T-cell (primary cell): ENCODE results near the gene CMTM7. TPM values are rescaled to one million over a fixed set of nuclear protein-coding genes. Genes with fewer than 3 reads are reported as not detected.

ENCODE experiments used
- total RNA-seq, 35 experiments: library from RNA in 6 of 35; stranded (reverse) in 6 of 35; fragments of 120-200 nt in 1 of 35; gene quantifications; one replicate each; pipeline versions ENCODE4 v1.2.1 to v1.2.4 and lab custom pipeline; 2013 to 2026

Gene CMTM7
- total RNA-seq, 5 donors from 2014 or later (not counting 1 experiment from before 2014, with no cell fraction given): 40.7 to 56.7 (median 47.8) TPM

Other genes starting within 250 kb of the CMTM7 start
- gene CMTM8, start 153.2 kb upstream of the CMTM7 start, total RNA-seq: 10 to 100 TPM in 3 of 5 donors, 1 to 10 TPM in 2; 5.2 to 12.2 (median 10.3) TPM
- 10 to 100 TPM; 34.8 to 47.6 (median 40.4) TPM for gene CMTM6, start 111.0 kb downstream of the CMTM7 start, total RNA-seq
- 10 to 100 TPM; 24.7 to 32.6 (median 28.2) TPM for gene DYNC1LI1, start 179.0 kb downstream of the CMTM7 start, total RNA-seq